Measurements from ENCODE around the gene SUFU.

Gene SUFU

DNA sequence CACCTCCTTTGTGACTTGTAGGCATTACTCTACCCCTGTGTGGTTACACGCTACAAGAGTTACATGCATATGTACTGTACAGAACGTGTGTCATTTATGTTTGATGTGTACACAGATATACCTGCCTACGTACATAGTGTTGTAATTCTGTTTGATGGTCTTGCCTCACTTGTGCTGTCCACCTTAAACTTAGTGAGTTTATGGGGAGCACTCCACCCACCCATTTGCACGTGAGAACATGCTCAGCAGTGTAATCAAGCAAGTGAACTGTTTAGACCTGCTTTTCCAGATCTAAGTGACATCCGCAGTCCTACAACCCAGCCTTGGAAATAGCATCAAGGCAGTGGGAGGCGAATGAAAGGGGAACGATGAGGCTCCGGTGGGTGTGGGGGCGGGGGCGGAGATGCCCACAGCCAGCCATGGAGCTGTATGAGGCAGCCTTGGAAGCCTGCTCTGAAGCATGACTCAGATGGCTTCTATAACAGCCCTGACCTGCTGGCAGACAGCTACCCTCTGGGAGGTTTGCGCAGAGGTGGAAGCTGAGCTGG is 52.1 kb downstream of the SUFU start:
- DNase-seq: no peak

DNA sequence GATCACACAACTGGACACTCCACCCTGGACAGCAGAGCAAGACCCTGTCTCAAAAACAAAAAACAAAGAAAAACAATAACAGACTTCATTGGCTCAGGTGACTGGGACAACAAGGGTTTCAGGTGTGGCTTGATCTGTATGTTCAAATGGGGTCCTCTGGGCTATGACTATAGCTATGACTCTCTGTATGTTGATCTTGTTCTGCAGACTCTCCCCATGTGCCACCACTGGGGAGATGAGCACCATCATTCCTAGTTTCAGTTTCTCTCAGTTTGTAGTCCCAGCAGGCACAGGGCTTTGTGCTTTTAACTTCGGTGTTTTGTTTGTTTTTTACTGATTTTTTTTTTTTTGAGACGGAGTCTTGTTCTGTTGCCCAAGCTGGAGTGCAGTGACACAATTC is 53.8 kb downstream of the SUFU start:
- DNase-seq: no peak

DNA sequence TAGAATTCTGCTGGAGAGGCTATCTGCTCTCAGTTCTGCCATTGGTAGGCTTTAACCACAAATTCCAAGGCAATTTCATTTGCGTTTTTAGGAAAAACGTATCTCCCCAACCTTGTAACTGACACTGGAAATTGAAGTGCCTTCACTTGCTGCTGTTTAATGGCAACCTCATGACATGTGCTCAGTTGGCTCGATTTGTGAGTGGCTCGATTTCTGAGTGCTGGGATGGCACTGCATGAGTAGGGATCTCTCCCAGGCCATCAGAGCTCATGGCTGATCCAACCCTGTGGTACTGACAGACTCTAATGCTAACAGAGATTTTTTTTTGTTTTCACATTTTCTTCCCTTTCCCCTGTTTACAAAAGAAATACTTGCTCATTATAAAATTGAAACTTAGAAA is 56.0 kb downstream of the SUFU start:
- DNase-seq: no peak

DNA sequence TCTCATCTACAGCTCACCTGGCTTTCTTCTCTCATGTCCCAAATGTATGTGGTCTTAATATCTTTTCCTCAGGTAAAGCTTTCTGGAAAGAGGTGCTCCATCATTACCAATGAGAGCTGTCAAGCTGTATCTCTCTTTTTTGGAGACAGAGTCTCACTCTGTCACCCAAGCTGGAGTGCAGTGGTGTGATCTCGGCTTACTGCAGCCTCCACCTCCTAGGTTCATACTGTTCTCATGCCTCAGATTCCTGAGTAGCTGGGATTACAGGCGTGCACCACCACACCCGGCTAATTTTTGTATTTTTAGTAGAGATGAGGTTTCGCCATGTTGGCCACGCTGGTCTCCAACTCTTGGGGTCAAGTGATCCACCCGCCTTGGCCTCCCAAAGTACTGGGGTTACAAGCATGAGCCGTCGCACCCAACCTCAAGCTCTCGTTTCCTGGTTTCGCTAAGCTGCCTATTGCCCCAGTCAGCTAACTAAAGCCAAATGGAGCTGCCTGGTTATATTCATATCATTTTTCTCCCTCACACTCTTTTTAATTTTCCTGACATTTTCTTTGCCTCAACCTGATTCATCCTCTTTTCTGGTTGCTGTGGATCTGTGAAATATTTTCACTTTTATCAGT is 60.5 kb downstream of the SUFU start:
- no peak for DNase-seq

DNA sequence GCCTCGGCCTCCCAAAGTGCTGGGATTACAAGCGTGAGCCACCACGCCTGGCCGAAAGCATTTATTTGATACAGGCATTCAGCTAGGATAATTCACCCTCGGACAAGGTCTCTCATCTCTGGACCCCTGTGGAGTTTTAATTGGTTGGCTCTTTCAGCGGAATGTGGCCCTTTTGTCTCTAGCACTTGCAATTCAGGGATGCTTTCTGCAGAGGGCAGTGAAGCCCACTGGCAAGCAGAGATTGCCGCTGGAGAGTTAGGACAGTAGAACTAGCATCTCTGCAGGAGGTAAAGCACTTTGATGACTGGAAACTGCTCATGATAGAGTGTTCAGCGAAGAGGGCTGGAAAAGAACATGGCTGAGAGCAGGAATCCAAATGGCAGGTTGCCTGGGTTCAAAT is 62.0 kb downstream of the SUFU start:
- no peak for DNase-seq

DNA sequence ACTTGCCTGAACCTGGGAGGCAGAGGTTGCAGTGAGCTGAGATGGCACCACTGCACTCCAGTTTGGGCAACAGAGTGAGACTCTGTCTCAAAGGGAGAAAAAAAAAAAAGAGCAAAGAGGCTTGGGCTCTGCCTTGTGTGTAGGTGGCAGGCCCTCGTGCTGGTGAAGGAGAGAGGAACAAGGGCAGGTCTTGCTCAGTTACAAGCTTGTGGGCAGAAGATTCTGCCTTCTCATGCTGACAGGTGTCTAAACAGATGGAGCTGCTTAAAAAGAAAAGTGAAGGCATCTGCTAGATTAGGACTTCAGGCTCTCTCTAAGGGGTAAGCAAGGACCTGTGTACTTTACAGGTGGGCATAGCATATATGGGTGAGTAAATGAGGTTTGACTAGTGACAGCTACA is 75.0 kb downstream of the SUFU start:
- no peak for DNase-seq

DNA sequence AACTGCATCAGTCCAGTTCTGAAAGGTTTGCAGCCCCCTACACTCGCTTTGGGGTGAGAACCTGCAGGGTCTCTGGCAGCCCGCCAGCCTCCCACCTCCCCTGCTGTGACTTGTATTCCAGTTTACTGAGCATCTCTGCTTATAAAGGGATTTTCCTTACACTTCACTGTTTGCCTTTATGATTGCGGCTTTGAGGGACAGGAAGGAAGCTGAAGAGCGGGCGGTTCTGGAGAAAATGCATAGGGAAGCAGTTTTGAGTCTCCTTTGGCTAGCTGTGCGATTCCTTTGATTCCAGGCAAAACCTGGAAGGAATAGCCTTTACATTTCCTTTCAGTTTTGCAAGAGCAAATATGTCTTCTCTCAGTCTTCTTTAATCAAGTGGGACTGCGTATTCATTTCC is 75.6 kb downstream of the SUFU start:
- DNase-seq: no peak

DNA sequence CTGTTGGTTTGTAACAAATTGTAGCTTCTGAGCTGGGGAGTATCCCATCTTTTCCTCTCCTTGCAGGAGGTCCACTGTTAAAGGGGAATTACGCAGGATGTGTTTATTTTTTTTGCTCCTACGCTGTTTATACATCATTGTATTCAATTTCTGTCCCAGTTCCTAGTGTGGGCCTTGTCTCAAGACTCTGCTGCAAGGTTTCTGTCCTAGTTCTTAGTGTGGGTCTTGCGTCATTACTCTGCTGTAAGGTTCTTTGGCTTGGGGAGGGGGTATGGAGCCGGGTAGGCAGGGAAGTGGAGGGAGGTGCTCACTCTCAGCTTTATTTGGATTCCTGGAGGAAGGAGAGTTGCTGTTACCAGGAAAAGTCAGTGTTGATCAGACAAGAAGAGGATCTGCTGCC is 76.5 kb downstream of the SUFU start:
- no peak for DNase-seq

DNA sequence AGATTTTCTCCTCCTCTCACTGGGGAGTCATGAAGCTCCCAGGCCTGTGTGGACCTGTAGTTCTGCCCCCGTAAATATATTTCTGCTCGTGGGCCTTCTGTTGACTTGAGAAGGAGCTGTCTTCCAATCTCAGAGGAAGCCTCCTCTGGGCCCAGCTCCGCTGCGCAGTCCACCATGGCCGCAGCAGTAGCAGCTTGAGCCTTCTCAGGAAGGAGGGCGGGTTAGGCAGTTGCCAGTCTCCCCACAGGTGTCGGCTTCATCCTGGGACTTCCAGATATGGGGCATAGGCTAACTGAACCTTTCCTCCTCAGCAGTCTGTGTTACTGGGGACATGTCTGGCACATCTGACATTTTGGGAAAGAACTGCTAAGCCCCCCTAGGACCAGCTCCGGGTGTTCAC is 77.6 kb downstream of the SUFU start:
- DNase-seq: no peak

DNA sequence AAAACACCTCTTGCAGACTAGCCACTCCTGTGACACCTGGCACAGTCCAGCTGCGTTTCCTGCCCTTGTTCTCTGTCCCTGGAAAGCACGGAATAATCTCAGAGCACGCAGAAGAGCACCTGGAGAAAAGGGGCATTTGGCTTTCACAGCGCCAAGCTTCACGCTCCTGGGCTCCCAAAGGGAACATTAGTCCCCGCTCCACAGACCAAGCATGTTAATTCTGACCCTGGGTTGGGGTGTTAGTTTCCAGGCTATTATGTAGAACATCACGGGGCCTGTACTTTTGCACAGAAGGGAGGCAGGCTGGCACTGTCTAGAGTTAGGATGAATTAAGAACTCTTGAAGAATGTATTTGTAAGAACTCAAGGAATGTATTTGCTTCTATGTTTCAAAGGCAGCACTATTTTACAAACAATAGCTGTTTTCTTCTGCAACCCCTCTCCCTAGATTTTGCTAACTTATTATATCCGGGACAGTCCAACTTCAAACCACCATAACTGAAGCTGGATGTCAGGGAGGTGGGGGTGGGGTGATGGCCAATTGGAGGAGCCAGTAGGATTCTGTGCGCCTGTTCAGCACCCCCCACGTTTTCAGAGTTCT is 78.3 kb downstream of the SUFU start:
- no peak for DNase-seq

DNA sequence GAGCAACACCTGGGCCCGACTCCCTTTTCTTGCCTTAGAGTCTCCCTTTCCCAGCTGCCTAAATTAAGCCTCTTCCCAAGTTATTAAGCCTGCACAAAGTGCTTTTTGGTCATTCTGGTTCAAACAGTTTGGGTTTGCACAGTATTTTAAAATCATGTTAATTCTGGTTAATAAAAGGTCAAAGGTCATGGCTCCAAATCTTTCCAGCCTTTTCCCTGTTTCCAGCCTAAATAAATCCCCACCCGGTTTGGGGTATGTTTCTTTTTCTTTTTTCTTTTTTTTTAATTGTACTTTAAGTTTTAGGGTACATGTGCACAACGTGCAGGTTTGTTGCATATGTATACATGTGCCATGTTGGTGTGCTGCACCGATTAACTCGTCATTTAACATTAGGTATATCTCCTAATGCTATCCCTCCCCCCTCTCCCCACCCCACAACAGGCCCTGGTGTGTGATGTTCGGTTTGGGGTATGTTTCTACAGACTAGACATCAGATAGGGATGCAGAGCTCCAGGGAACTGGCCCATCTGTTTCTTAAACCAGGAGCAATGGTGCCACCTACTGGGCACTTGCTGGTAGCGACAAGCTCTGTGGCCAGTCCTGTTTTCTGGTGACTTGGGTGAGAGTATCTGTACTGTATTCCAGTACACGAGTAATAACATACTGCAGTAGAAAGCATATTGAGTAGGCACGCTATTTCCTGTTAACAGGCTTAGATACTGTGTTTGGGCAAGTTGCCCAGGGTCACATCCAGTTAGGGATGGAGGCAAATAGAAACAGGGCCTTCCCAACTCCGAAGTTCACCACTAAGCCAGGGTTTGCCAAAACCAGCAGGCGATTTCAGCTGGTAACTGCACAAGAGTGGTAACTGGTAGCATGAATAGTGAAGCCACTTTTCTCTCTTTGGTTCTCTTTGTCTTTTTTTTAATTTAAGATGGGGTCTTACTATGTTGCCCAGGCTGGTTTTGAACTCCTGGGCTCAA is 80.0 kb downstream of the SUFU start:
- DNase-seq: peak; percentile 81

DNA sequence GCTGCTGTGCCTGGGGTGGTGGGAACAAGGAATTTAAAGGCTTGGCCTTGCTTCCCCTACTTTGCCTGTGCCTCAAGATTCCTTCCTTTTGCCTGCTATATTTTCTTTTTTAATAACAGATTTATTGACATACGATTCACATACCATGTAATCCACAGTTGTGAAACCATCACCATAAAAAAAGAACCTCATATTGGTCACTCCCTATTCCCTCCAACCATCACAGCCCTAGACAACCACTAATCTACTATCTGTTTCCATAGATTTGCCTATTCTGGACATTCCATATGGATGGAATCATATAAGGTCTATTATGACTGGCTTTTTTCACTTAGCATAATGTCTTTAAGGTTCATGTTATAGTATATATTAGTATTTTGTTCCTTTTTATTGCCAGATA is 81.3 kb downstream of the SUFU start:
- DNase-seq: no peak

DNA sequence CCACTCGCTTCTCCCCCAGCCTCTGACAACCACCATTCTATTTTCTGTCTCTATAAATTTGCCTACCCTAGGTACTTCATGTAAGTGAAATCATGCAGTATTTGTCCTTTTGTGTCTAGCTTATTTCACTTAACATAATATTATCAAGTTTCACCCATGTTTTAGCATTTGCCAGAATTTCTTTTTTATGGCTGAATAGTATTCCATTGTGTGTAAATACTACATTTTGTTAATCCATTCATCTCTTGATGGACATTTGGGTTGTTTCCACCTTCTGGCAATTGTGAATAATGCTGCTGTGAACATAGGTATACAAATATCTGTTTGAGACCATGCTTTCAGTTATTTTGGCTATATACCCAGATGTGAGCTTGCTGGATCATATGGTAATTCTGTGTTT is 83.1 kb downstream of the SUFU start:
- no peak for DNase-seq

DNA sequence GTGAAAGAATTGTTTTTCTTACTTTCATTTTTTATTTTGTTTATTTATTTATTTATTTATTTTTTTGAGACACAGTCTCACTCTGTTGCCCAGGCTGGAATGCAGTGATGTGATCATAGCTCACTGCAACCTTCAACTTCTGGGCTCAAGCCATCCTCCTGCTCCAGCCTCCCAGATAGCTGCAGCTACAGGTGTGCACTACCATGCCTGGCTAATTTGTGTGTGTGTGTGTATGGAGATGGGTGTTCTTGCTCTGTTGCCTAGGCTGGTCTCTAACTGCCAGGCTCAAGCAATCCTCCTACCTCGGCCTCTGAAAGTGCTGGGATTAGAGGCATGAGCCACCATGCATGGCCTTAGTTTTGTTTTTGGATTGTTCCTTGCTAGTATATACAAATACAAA is 85.1 kb downstream of the SUFU start:
- no peak for DNase-seq

DNA sequence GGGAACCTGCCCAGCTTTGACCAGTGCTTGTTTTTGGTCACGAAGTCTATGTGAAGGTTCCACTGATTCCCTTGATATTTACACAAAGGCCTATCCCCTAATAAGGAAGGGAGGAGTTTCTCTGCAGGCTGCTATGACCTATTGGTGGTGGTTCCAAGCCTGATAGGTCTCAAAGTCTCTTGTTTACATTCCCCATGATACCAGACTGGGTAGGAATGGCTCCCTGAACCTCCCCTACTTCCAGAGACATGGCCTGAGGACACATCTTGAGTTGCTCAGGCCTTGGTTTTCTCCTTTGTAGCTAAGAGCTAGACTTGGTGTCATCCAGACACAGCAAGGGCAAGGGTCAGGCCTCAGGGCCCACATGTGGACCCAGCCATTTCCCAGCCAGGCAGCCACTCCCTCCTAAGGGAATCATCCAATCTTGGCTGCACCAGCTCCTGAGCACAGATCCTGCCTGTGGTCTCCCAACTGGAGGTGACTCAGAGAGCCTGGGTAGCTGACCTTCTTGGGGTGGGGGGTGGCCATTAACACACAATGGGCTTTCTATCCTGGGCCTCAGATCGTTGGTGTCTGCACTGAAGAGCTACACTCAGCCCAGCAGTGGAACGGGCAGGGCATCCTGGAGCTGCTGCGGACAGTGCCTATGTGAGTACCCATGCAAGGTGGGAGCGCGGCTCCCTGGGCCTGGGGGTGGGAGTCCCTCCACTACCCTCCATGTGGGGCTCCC is 89.5 kb downstream of the SUFU start:
- DNase-seq: no peak

DNA sequence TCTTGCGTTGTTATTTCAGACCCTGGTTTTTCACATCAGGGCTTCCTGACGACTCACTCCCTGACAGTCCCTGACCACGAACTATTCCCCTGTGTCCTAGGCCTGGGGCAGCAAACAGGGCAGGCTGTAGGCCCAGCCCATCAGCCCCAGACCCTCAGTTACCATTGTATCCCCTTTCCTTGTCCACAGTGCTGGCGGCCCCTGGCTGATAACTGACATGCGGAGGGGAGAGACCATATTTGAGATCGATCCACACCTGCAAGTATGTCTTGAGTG is 90.0 kb downstream of the SUFU start:
- DNase-seq: no peak

DNA sequence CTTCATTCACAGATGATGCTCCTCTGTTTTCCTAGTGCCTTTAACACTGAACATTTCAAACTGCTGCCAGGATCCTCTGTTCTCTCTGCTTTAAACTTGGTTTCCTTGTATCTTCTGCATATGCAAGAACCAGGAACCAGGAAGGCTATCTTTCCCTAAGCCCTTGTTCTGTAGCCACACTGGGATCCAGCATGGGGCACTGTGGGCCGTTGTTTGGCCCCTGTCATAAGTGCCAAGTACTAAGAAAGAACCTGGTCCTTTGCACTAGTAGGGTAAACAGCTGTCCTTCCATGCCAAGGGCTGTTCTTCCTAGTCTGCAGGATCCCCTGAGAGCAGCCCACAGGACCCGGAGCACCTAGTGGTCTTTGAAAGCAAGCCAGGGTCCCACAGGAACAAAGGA is 91.5 kb downstream of the SUFU start:
- no peak for DNase-seq

DNA sequence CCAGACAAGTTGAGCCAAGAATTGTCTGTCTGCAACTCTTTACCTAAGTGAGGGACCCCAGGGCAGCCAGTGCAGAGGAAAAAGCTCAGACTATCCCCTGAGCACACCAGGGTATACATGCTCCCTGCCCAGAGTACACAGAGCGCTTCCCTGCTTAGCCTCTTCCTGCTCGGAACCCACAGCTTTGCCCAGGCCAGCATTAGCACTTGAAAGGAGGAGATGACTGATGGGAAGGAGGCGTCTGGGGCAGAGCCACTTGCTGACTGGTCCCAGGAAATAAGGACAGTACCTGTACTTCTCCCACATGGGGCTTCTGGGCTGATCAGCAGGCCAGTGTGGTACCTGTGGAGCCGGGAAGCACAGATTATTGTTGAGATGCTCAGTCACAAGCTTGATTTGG is 92.1 kb downstream of the SUFU start:
- no peak for DNase-seq

DNA sequence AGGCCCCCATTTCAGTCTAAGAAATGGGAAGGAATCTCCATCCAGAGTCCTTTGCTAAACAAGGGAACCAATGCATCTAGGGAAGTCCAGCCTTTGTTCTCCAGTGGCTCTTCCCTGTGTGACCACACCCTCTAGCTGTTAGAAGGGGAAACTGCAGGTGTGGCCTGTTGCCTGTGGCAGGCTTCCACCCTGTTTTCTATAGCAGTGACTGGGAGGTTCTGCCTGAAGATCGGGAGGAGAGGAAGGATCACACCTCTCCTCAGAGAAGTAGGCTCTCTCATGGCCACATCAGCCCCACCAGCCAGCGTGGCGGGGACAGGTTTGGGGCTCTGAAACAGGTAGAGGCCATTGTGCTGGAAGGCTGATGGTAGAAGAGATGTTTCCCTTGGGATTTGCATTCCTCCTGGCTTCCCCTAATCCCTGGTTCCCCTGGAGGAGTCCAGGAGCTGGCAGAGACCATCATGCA is 92.8 kb downstream of the SUFU start:
- DNase-seq: no peak

DNA sequence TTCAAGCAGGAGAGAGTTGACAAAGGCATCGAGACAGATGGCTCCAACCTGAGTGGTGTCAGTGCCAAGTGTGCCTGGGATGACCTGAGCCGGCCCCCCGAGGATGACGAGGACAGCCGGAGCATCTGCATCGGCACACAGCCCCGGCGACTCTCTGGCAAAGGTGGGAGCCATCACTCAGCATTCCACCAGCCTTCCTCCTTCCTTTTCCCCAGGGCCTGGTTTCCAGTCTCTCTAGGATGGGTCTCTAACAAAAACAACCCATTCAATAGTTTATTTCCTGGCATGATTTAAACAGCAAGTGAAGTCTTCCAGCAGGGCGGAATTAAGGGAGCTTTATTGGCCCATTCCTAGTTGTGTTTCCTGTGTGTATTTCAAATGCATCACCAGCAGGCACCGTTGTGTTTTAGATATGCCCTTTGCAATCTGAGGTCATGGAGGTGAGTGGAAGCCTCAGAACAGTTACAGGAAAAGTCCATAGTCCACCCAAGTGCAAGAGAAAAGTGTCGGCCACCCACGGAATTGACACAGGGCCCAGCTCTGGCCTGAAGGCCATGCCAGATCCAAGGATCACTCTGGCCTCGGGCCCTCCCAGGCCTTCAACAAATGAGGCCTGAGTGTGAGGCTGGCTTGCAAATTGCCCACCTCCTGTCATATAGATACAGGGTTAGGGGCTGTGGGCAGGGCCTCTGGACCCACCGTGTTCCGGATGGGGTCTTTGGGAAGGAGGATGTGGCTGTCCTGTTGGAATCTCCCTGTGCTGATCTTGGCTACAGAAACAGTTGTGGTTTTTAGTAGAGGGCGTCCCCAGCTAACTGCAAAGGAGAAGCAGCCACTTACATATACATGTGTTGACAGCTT is 93.6 kb downstream of the SUFU start:
- no peak for DNase-seq

DNA sequence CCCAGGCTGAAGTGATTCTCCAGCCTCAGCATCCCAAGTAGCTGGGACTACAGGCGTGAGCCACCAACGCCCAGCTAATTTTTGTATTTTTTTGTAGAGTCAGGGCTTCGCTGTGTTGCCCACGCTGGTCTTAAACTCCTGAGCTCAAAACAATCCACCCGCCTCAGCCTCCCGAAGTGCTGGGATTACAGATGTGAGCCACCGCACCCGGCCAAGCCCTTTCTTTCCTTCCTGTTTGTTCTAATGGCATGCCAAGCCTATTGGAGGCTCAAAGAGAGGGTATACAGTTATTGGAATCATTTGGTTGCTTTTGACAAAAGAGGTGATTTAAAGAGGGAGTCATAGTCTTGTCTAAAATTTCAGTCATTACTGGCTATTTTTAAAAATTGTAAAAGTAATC is 94.5 kb downstream of the SUFU start:
- DNase-seq: no peak

All from activated naive CD4-positive, alpha-beta T cell treated with anti-CD3 and anti-CD28 coated beads, Interleukin-2, amount 50 U/mL, for 16 hours (primary cell).